H1 (cell line): ENCODE results near the gene NT5DC3. TPM values are rescaled to one million over a fixed set of nuclear protein-coding genes. Genes with fewer than 3 reads are reported as not detected.

Experiments used
- ASH2L ChIP-seq: fragments of 200-600, 300-600 bp; sonication (generic); IDR thresholded peaks from one replicate; pipeline ENCODE4 v1.7.1; 2017; ENCODE audit warnings: low read length
- CHD1 ChIP-seq: IDR thresholded peaks from 2 replicates; pipeline ENCODE4 v1.6.1; 2012; ENCODE audit warnings: low read depth, low read length, improper control_type of control experiment
- E2F6 ChIP-seq: IDR thresholded peaks from 2 replicates; pipeline ENCODE4 v1.6.1; 2012; ENCODE audit warnings: inconsistent platforms
- SP1 ChIP-seq: IDR thresholded peaks from 2 replicates; pipeline ENCODE4 v1.6.1; 2011; ENCODE audit warnings: low read depth, low read length
- TEAD4 ChIP-seq: IDR thresholded peaks from 2 replicates; pipeline ENCODE4 v1.6.1; 2012; ENCODE audit warnings: low read depth, low read length, inconsistent platforms, mixed read lengths
- YY1 ChIP-seq: IDR thresholded peaks from 2 replicates; pipeline ENCODE4 v1.6.1; 2011; ENCODE audit warnings: low read depth, mild to moderate bottlenecking, low read length
- polyA plus RNA-seq, 7 experiments: library from polyadenylated mRNA; depleted of rRNA in 3 of 7; stranded (reverse) in 5 of 7; unstranded in 2 of 7; fragments of >200 nt in 5 of 7; fragments of 200-250 nt in 2 of 7; gene quantifications; 1 replicate in 5 of 7; 2 replicates in 1 of 7; 4 replicates in 1 of 7; pipeline versions ENCODE4 v1.2.1 to v1.2.3, GENCODE V29; 2011 to 2013; ENCODE audit warnings: missing spikeins in 2 of 7, mixed read lengths in 2 of 7
- total RNA-seq: library from RNA; stranded (reverse); fragmentation: NEBNext Ultra II Directional; extraction: Animal tissue kit (Norgen Biotek cat#: 25700); gene quantifications from 2 replicates; pipeline ENCODE4 v1.2.1, GENCODE V29; 2021

NT5DC3 gene
- total and polyA plus RNA-seq, 2 of the 8 experiments (the other 6 are each of a cell fraction or from before 2014, with no cell fraction given) = 5.4 to 14.8 TPM

DNA sequence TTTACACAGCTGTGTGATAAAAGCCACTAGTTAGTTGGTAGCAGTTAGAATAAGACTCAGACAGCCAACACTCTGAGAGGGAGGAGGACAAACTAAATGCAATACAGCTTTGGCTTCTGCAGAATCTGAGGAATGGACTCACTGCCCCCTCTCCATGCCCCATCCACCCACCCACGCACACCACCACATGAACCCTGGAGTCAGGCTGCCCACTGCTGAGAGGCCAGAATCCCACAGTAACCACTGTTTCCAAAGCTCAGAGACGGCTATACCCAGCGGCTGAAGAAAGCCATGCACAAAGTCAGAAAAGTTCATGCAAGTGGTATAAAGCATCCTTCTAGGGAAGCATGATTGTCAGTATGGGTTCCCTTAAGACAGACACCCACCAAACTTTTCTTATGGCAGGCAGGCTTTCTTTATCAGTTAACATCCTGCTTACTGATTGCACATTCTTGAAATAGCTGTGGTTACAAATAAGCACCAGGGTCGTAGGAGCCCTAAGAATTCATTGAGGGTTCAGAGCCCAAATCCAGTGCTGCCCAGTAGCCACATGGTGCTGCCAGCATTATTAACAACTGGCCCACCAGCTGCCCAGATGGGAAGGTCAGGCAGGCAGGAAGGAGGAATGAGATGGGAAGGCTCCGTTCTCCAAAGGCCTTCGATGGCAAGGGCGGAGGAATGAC is 61.5 kb downstream of the NT5DC3 start (continued):
- TF ChIP-seq E2F6 (no peak), SP1 (no peak), CHD1 (no peak), TEAD4 (no peak), ASH2L (no peak), YY1 (no peak)
